Stimulated activated CD4-positive, alpha-beta T cell treated with anti-CD3 and anti-CD28 coated beads, Interleukin-12 subunit alpha, Interleukin-12 subunit beta, amount 100 ng/mL, for 48 hours (primary cell): ENCODE results near the gene TMEM61.
A peak's percentile ranks its signal among the peaks of the same experiment; 100 is the strongest.
"Not testable (repeated sequence)": the region's sequence is repeated elsewhere in the genome, so short reads cannot be mapped to it uniquely, and the experiment has no call there.

Experiments used
- DNase-seq, 3 donors: peaks; one replicate each; pipeline ENCODE4 v3.0.0-alpha.2; 2020; ENCODE audit warnings: low read depth in 2 of 3, low spot score in 1 of 3

The TMEM61 gene

GRCh38 chr1:54980528-54981241 lies at the start of gene TMEM61:
Gene TMEM61, plus strand, starts transcription at chr1:54980628. Its CDS starts 438 bp downstream, at chr1:54981066.
- DNase-seq: no peak

DNA sequence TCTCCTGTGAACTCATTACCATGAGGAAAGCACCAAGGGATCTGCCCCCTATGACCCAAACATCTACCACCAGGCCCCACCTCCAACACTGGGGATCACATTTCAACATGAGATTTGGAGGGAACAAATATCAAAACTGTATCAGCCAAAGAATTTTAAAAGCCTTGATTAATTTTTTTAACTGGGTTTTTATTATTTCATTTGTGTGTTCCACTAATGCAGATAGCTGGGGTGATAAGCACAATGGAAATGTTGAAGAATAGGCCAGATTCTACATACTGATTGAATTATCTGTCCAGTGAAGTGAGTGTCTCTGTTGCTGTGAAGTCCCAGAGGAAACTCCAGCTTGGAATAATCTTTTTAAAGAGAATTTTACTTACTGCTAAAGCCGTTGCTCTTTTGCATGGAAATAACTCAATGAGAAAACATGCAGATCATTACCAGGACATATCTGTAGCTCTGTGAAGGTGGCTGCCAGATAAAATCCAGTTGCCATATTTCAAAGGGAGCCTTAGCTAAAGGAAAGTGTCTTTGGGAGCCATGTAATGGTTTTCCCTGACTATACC lies 49.1 kb upstream of the TMEM61 start:
- no peak for DNase-seq

GRCh38 chr1:54934081-54934480 lies 46.3 kb upstream of the TMEM61 start:
- DNase-seq: not testable (repeated sequence)

DNA sequence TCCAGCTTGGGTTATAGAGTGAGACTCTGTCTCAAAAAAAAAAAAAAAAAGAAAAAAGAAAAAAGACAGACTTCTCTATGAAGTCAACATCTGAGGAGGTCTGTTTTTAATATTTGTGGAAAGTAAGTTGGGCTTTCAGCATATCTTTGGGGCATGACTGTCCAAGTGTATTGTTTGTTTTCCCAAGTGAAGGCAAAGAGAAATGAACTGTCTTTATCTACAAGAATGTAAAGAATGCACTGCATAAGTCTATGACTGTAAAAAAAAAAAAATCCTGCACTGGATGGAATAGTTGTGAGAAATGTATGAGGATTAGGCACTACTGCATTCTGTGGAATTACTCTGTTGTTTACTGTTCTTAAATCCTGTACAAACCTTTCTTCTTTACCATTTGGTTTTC lies 45.6 kb upstream of the TMEM61 start:
- DNase-seq: no peak

GRCh38 chr1:54936791-54937190 lies 43.6 kb upstream of the TMEM61 start:
- DNase-seq: no peak

DNA sequence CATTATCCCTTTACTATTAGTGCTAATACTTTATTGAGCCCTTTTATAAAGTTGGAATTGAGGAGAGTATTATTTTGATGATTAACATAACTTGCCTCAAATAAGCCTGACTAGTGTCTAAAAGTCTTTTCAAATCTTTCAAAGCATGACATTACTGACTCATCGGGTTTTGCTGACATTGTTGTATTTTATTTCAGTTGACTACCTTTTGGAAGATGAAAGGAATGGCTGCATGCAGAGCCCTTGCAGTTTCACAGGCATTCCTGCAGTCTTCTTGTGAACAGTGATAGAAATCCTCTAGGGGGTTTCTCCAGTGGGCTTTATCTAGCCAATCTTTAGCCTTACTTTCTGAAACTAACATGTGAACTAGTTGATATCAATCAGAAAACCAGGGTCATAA lies 43.0 kb upstream of the TMEM61 start:
- no peak for DNase-seq

DNA sequence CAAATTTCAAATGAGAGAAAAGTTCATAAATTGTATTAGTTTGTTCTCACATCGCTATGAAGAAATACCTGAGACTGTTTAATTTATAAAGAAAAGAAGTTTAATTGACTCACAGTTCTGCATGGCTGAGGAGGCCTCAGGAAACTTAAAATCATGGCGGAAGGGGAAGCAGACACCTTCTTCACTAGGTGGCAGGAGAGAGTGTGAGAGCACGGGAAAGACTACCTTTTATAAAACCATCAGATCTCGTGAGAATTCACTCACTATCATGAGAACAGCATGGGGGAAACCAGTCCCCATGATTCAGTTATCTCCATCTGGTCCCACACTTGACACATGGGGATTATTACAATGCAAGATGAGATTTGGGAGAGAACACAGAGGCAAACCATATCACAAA lies 41.5 kb upstream of the TMEM61 start:
- DNase-seq: not testable (repeated sequence)

GRCh38 chr1:54940042-54940441 lies 40.4 kb upstream of the TMEM61 start:
- DNase-seq: no peak

DNA sequence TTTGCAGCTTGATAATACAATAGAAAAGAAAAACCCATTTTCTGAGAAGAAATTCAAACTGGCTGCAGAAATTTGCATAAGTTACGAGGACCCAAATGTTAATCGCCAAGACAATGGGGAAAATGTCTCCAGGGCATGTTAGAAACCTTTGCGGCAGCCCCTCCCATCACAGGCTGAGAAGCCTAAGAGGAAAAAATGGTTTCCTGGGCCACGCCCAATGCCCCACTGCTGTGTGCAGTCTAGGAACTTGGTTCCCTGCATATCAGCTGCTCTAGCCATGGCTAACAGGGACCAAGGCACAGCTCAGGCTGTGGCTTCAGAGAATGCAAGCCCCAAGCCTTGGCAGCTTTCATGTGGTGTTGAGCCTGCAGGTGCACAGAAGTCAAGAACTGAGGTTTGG lies 37.5 kb upstream of the TMEM61 start:
- no peak for DNase-seq

GRCh38 chr1:54944610-54945392 lies 35.6 kb upstream of the TMEM61 start:
- peak; percentile 20 to 54 (median 47) for DNase-seq

DNA sequence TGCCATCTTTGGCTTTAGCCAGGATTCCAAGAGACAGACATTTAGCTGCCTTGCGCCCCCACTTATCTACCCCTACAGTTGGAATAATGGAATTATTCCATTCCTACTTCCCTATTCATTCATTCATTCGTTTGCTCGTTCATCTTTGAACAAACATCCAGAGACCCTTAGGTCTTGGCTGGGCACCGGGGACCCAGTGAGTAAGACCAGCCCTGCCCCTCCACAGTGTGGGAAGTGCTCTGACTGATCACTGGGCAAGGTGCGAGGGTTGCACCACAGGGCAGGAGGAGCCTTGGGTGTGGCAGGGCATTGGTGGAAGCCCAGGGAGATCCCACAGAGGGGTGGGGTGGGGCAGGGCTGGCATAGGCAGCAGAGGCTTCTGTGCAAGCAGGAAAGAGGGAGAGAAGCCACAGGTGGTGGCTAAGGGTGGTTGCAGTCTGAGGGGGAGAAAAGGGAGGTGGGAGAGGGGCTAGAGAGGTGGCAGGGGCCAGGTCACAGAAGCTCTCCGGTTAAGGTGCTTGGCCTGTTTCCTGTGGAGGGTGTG lies 35.0 kb upstream of the TMEM61 start:
- DNase-seq: no peak

DNA sequence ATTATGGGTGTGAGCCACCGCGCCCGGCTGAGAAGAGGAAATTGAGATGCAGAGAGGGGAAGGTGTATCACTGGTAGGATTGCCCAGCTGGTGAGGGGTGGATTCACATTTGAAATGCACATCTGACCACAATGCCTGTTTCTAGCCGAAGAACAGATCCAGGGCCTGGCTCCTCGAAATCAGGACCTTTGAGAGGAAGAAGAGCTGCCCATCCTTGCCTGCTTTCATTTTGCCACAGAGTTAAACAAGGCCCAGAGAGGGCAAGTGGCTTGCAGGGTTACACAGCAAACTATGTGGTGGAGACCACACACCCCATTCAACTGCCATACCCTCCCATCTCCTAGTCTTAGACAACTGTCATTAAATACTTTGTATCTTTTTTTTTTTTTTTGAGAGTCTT lies 32.9 kb upstream of the TMEM61 start:
- no peak for DNase-seq

- no peak for DNase-seq
These were observed 31.4 kb upstream of the TMEM61 start for GRCh38 chr1:54949053-54949452.

GRCh38 chr1:54950006-54950368 lies 30.4 kb upstream of the TMEM61 start:
- DNase-seq: no peak

- peak; percentile 27 to 79 (median 35) for DNase-seq
These were observed 29.9 kb upstream of the TMEM61 start for GRCh38 chr1:54950369-54951163.

DNA sequence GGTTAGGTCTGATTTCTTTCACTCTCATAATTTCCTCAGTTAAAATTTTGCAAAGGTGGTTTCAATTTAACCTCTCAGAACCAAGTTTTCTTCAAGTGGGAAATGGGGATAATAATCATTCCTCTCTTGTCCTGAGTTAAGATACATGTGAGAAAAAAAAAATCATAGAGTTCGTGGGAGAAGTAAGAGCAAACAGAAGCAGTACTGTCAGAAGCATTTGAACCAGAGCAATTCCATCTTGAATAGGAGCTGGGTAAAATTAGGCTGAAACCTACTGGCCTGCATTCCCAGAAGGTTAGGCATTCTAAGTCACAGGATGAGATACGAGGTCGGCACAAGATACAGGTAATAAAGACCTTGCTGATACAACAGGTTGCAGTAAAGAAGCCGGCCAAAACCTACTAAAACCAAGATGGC lies 28.6 kb upstream of the TMEM61 start:
- DNase-seq: no peak

DNA sequence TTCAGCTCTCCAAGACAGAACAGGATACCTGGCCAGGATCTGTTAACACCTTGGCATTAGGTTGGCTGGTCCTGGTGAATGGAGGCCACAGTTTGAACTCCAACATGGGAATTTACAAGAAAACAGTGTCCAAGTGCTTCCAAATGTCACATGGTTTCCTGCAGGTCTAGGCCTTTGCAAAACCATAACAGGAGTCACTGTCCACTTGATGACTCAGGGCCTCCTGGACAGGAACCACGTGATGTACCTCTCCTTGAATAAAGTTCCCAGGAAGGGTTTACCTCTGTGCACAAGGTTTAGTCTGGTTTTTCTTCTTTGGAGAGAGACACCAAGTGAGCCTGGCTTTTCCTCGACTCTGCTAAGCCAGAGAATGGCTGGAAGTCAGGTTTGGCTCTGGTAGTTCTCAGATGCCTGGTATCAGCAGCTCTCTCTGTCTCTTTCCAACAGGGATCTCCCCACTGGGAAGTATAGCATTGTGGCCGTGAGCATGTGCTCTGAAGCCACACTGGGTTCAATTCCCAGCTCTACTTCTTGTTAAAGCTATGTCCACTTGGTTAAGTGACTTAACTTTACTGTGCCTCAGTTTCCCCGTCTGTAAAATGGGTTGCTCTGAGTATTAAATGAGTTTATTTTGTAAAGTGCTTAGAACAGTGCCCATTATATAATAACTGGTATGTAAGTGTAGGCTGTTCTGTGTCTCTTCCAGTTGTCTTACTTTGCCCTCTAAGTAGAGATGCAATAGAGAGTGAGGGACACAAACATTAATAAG lies 27.3 kb upstream of the TMEM61 start:
- DNase-seq: no peak

- no peak for DNase-seq
These were observed 26.6 kb upstream of the TMEM61 start for GRCh38 chr1:54953846-54954245.

- no peak for DNase-seq
These were observed 25.1 kb upstream of the TMEM61 start for GRCh38 chr1:54955359-54955758.

DNA sequence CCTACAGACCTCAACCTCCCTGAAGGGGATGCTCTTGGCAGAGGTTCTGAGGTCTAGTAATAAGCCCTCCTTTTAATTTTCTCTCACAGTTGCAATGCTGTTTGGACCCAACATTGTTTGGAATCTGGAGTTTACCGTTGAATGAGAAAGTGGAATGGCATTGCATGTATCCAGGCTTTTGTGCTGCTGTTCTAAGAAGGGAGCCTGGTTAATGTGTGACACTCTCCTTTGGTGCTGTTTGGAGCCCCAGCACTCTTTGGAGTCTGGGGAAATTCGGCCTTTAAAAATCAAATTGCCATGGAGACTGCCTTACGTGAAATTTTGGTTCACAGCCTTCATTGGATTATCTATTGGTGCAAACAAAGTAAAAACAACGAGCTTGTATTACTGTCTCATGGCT lies 23.7 kb upstream of the TMEM61 start:
- DNase-seq: no peak
